OCI-LY7 (cell line): ENCODE data around the gene IPCEF1.

ENCODE experiments used
- EZH2phosphoT487 ChIP-seq: fragments of 200-600 bp; sonication (generic); IDR thresholded peaks from 2 replicates; pipeline ENCODE4 v1.6.1; 2018; ENCODE audit warnings: low read depth, borderline replicate concordance, mild to moderate bottlenecking, mixed run types, antibody characterized with exemption, low read length, moderate library complexity, mixed read lengths
- TF ChIP-seq, protein P1 (sequence below): fragments of 200-600 bp; sonication (generic); conservative IDR thresholded peaks from 2 replicates; pipeline ENCODE4 v1.5.1; 2014; ENCODE audit warnings: mild to moderate bottlenecking, antibody characterized with exemption, low read length, moderate library complexity, mixed read lengths

DNA sequence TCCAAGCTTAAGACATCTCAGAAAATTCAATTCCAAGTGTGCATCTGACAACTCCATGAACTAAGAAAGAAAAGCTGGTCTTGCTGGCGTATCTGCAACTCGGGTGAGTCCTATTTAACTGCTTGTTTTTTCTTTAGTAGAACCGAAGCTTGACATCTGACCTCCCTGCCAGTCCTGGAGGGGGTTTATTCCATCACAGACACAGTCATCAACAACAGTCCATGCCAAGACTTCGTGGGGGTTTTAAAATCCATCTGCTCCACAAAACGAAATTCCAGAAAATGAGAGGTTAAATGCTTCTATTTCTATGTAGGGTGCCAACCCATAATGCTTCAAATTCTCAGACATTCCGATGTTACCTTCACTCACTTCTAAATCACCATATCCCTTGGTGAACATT, 133.9 kb downstream of the IPCEF1 start:
- TF ChIP-seq, protein P1, sequence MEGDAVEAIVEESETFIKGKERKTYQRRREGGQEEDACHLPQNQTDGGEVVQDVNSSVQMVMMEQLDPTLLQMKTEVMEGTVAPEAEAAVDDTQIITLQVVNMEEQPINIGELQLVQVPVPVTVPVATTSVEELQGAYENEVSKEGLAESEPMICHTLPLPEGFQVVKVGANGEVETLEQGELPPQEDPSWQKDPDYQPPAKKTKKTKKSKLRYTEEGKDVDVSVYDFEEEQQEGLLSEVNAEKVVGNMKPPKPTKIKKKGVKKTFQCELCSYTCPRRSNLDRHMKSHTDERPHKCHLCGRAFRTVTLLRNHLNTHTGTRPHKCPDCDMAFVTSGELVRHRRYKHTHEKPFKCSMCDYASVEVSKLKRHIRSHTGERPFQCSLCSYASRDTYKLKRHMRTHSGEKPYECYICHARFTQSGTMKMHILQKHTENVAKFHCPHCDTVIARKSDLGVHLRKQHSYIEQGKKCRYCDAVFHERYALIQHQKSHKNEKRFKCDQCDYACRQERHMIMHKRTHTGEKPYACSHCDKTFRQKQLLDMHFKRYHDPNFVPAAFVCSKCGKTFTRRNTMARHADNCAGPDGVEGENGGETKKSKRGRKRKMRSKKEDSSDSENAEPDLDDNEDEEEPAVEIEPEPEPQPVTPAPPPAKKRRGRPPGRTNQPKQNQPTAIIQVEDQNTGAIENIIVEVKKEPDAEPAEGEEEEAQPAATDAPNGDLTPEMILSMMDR, result no peak
- no peak for TF ChIP-seq EZH2phosphoT487
